Endodermal cell (in vitro differentiated cells): ENCODE results near the gene FAM219B. TPM values are rescaled to one million over a fixed set of nuclear protein-coding genes. Genes with fewer than 3 reads are reported as not detected.
"Not testable (repeated sequence)": the region's sequence is repeated elsewhere in the genome, so short reads cannot be mapped to it uniquely, and the experiment has no call there.

ENCODE experiments used
- DNase-seq: peaks from one replicate; pipeline ENCODE4 v3.0.0-alpha.2; 2017
- H3K27ac ChIP-seq: 2 replicates; pipeline ENCODE4 v1.5.1; 2013; ENCODE audit warnings: mild to moderate bottlenecking, low read depth, low read length, moderate library complexity
- H3K27me3 ChIP-seq: 2 replicates; pipeline ENCODE4 v1.6.1; 2013; ENCODE audit warnings: mild to moderate bottlenecking, low read length, moderate library complexity; ENCODE audit not compliant: insufficient read depth, control insufficient read depth, poor library complexity, severe bottlenecking
- H3K36me3 ChIP-seq: 2 replicates; pipeline ENCODE4 v1.7.0; 2013; ENCODE audit warnings: mild to moderate bottlenecking, low read length, moderate library complexity; ENCODE audit not compliant: control insufficient read depth, insufficient read depth
- H3K4me1 ChIP-seq: one replicate; pipeline ENCODE4 v1.7.0; 2013; ENCODE audit warnings: low read length; ENCODE audit not compliant: control insufficient read depth, insufficient read depth
- H3K4me3 ChIP-seq: 2 replicates; pipeline ENCODE4 v1.5.1; 2013; ENCODE audit warnings: mild to moderate bottlenecking, low read length, moderate library complexity
- H3K9ac ChIP-seq: 2 replicates; pipeline ENCODE4 v1.6.1; 2013; ENCODE audit warnings: mild to moderate bottlenecking, low read length, moderate library complexity; ENCODE audit not compliant: poor library complexity, severe bottlenecking; ENCODE audit errors: extremely low read depth
- H3K9me3 ChIP-seq: 2 replicates; pipeline ENCODE4 v1.6.1; 2013; ENCODE audit warnings: mild to moderate bottlenecking, low read length, moderate library complexity; ENCODE audit not compliant: control insufficient read depth
- H3K27ac Mint-ChIP-seq: 2 replicates; pipeline ENCODE4 v1.8.0; 2020; ENCODE audit warnings: mixed read lengths
- H3K27me3 Mint-ChIP-seq: 2 replicates; pipeline ENCODE4 v1.8.0; 2021; ENCODE audit warnings: mild to moderate bottlenecking, mixed read lengths; ENCODE audit not compliant: insufficient read depth
- H3K36me3 Mint-ChIP-seq: 2 replicates; pipeline ENCODE4 v1.8.0; 2020; ENCODE audit warnings: low read depth, mixed read lengths
- H3K4me1 Mint-ChIP-seq: 2 replicates; pipeline ENCODE4 v1.8.0; 2020; ENCODE audit warnings: mixed read lengths
- H3K4me3 Mint-ChIP-seq: 2 replicates; pipeline ENCODE4 v1.8.0; 2020; ENCODE audit warnings: mild to moderate bottlenecking, moderate library complexity, mixed read lengths
- H3K9me3 Mint-ChIP-seq: 2 replicates; pipeline ENCODE4 v1.8.0; 2020; ENCODE audit warnings: mild to moderate bottlenecking, mixed read lengths
- WGBS, 2 experiments: methylation state at CpG; one replicate each; pipeline versions ENCODE4 v1.1.5 to v1.1.7; 2013; ENCODE audit warnings: missing lambda C conversion rate in 2 of 2, mixed read lengths in 1 of 2; ENCODE audit not compliant: insufficient coverage in 1 of 2, insufficient read length in 1 of 2; 5-methylcytosine and 5-hydroxymethylcytosine counted together
- total RNA-seq, 2 donors: library from RNA; stranded (reverse); fragmentation: NEBNext Ultra II Directional in 1 of 2; extraction: Animal tissue kit (Norgen Biotek cat#: 25700) in 1 of 2; gene quantifications; 2 replicates in 1 of 2; 3 replicates in 1 of 2; pipeline ENCODE4 v1.2.1, GENCODE V29; 2021
- TF ChIP-seq, protein P1 (sequence below): fragments of 200-600 bp; sonication (generic); conservative IDR thresholded peaks from 2 replicates; pipeline ENCODE4 v1.5.0; 2021; ENCODE audit warnings: antibody characterized with exemption, mild to moderate bottlenecking

Gene FAM219B
- total RNA-seq, 2 donors from 2014 or later = 109 to 112 TPM

DNA sequence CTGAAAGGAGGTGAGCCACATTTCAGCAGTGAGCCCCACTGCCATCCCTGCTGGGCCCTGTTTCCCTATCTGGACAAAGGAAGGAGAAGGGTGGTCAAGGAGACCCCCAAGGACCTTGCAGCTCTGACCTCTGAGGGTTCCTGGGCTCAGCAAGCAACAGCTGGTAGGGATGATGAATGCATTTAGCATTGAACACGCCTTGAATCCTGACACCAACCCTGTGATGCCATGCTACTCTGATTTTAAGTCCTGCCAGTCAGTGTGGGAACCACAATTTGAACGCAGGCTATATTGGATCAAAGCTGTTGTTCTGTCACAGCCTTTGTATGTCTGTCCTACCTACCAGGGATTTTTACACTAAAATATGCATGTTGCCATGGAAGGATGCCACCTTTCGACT lies 10.3 kb downstream of the FAM219B start:
- no peak overlapping the region for H3K27ac ChIP-seq
- DNase-seq = no peak
- no peaks in the 10 kb centered on the region for H3K9me3 ChIP-seq
- Mint-ChIP-seq H3K4me1 (no peaks in the 10 kb centered on the region), H3K27ac (no peak overlapping the region), H3K9me3 (no peaks in the 10 kb centered on the region), H3K4me3 (no peak overlapping the region), H3K27me3 (no peaks in the 10 kb centered on the region), H3K36me3 (peaks cover 52% of the 10 kb centered on the region)
- TF ChIP-seq, protein P1, sequence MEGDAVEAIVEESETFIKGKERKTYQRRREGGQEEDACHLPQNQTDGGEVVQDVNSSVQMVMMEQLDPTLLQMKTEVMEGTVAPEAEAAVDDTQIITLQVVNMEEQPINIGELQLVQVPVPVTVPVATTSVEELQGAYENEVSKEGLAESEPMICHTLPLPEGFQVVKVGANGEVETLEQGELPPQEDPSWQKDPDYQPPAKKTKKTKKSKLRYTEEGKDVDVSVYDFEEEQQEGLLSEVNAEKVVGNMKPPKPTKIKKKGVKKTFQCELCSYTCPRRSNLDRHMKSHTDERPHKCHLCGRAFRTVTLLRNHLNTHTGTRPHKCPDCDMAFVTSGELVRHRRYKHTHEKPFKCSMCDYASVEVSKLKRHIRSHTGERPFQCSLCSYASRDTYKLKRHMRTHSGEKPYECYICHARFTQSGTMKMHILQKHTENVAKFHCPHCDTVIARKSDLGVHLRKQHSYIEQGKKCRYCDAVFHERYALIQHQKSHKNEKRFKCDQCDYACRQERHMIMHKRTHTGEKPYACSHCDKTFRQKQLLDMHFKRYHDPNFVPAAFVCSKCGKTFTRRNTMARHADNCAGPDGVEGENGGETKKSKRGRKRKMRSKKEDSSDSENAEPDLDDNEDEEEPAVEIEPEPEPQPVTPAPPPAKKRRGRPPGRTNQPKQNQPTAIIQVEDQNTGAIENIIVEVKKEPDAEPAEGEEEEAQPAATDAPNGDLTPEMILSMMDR = no peak
- no peak overlapping the region for H3K4me3 ChIP-seq
- H3K27me3 ChIP-seq = no peaks in the 10 kb centered on the region
- H3K4me1 ChIP-seq = no peaks in the 10 kb centered on the region
- H3K36me3 ChIP-seq = peaks cover 69% of the 10 kb centered on the region
- 92 to 96% methylated on average over 3 of the region's 3 CpGs for WGBS, 2 experiments
- H3K9ac ChIP-seq = no peak overlapping the region

- Histone ChIP-seq H3K9ac (no peak overlapping the region), H3K4me1 (peaks cover 3% of the 10 kb centered on the region), H3K36me3 (peaks cover 67% of the 10 kb centered on the region), H3K9me3 (no peaks in the 10 kb centered on the region), H3K4me3 (no peak overlapping the region), H3K27me3 (no peaks in the 10 kb centered on the region), H3K27ac (no peak overlapping the region)
- TF ChIP-seq, protein P1 = no peak
- DNase-seq = no peak
- H3K36me3 Mint-ChIP-seq = peaks cover 49% of the 10 kb centered on the region
- no peak overlapping the region for H3K4me3 Mint-ChIP-seq
- H3K4me1 Mint-ChIP-seq = no peaks in the 10 kb centered on the region
- H3K9me3 Mint-ChIP-seq = no peaks in the 10 kb centered on the region
- H3K27ac Mint-ChIP-seq = no peak overlapping the region
- WGBS, 2 experiments = 91 to 92% methylated on average over 5 to 6 of the region's 6 CpGs
- no peaks in the 10 kb centered on the region for H3K27me3 Mint-ChIP-seq
Observed at GRCh38 chr15:74895830-74896229, 10.8 kb downstream of the FAM219B start.

- not testable (repeated sequence) for H3K4me3 Mint-ChIP-seq, DNase-seq, H3K27me3 Mint-ChIP-seq, H3K4me1 Mint-ChIP-seq, H3K9ac ChIP-seq, H3K9me3 Mint-ChIP-seq, H3K4me3 ChIP-seq, H3K27ac Mint-ChIP-seq, H3K4me1 ChIP-seq, H3K9me3 ChIP-seq, H3K27me3 ChIP-seq, H3K27ac ChIP-seq
- H3K36me3 ChIP-seq = peaks cover 52% of the 10 kb centered on the region
- WGBS, 2 experiments = 96 to 97% methylated on average over 4 to 7 of the region's 7 CpGs
- H3K36me3 Mint-ChIP-seq = peaks cover 37% of the 10 kb centered on the region
Observed at GRCh38 chr15:74894383-74894782, 12.3 kb downstream of the FAM219B start.

DNA sequence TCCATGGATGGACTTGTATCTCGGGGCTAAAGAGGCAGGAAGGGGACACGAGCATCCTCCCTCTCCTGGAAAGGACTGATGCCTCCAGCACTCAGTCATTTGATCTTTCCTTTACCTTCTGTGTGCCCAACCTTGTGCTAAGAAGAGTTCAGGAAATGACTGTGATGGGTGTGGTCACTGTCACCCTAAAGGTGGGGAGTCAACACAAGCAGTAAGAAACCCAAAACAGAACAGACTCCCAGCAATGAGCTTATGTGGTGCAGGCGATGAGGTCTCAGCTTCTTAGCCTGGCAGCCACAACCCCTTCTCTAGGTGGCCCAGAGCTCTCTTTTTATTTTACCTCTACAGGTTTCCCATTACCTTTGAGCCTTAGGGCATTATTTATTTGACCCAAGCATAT lies 13.0 kb downstream of the FAM219B start:
- Mint-ChIP-seq H3K4me3 (no peak overlapping the region), H3K36me3 (peaks cover 30% of the 10 kb centered on the region), H3K9me3 (no peaks in the 10 kb centered on the region), H3K27ac (no peak overlapping the region), H3K27me3 (no peaks in the 10 kb centered on the region), H3K4me1 (peaks cover 14% of the 10 kb centered on the region)
- H3K36me3 ChIP-seq = peaks cover 45% of the 10 kb centered on the region
- DNase-seq = no peak
- H3K4me1 ChIP-seq = peaks cover 7% of the 10 kb centered on the region
- TF ChIP-seq, protein P1 = no peak
- no peak overlapping the region for H3K4me3 ChIP-seq
- WGBS, 2 experiments = 96 to 100% methylated on average over 2 to 3 of the region's 3 CpGs
- no peaks in the 10 kb centered on the region for H3K27me3 ChIP-seq
- no peak overlapping the region for H3K27ac ChIP-seq
- H3K9ac ChIP-seq = no peak overlapping the region
- H3K9me3 ChIP-seq = no peaks in the 10 kb centered on the region
